Kidney (tissue), 14 donors: Measurements from ENCODE around the gene TMEM184A. TPM values are rescaled to one million over a fixed set of nuclear protein-coding genes. Genes with fewer than 3 reads are reported as not detected.

ENCODE experiments used
- DNase-seq, 5 donors: peaks; one replicate each; pipeline ENCODE4 v3.0.0-alpha.2; 2013 to 2020
- FAIRE-seq: peaks from 2 replicates; lab custom pipeline; 2012; peaks lifted over from hg19 to GRCh38; lab: Jason Lieb, UNC
- H3K27ac ChIP-seq, 2 donors: one replicate each; pipeline ENCODE4 v1.7.0; 2013; ENCODE audit warnings: low read depth in 2 of 2, low read length in 2 of 2, inconsistent platforms in 1 of 2
- H3K27me3 ChIP-seq: one replicate; pipeline ENCODE4 v1.7.1; 2013; ENCODE audit warnings: low read length, inconsistent platforms; ENCODE audit not compliant: control insufficient read depth, insufficient read depth
- H3K36me3 ChIP-seq, 3 donors: one replicate each; pipeline versions ENCODE4 v1.7.0 to v1.7.1; 2013; ENCODE audit warnings: low read length in 3 of 3, control low read depth in 1 of 3, inconsistent platforms in 1 of 3; ENCODE audit not compliant: insufficient read depth in 3 of 3, control insufficient read depth in 2 of 3
- H3K4me1 ChIP-seq, 3 donors: one replicate each; pipeline versions ENCODE4 v1.7.0 to v1.7.1; 2013; ENCODE audit warnings: low read length in 3 of 3, inconsistent platforms in 1 of 3, low read depth in 1 of 3; ENCODE audit not compliant: control insufficient read depth in 2 of 3, insufficient read depth in 2 of 3
- H3K4me3 ChIP-seq, 3 donors: one replicate each; pipeline versions ENCODE4 v1.7.0 to v1.8.1; 2013; ENCODE audit warnings: low read length in 3 of 3, control low read depth in 1 of 3, inconsistent platforms in 1 of 3
- H3K9ac ChIP-seq, 3 donors: one replicate each; pipeline versions ENCODE4 v1.7.0 to v1.7.1; 2013; ENCODE audit warnings: low read length in 3 of 3, control low read depth in 1 of 3, inconsistent platforms in 1 of 3
- H3K9me3 ChIP-seq, 3 donors: one replicate each; pipeline versions ENCODE4 v1.7.0 to v1.7.1; 2013; ENCODE audit warnings: low read length in 3 of 3, control low read depth in 1 of 3, inconsistent platforms in 1 of 3; ENCODE audit not compliant: control insufficient read depth in 2 of 3, insufficient read depth in 1 of 3
- intact Hi-C: fragments of 100-400 bp; cut with DNase I; formaldehyde crosslinking; loops from one replicate; pipeline ENCODE4 v1.11.1; 2022
- polyA plus RNA-seq: library from polyadenylated mRNA; stranded (reverse); fragments of 350-450 nt; fragmentation: Illumina TruSeq; extraction: RNeasy Lipid Tissue Mini Kit (QIAGEN cat#74804); gene quantifications from one replicate; pipeline ENCODE4 v1.2.3, GENCODE V29; 2014; ENCODE audit warnings: low read depth, low replicate concordance; ENCODE audit not compliant: insufficient read depth
- total RNA-seq: library from RNA; stranded (reverse); fragmentation: NEBNext Ultra II Directional; extraction: Animal tissue kit (Norgen Biotek cat#: 25700); gene quantifications from one replicate; pipeline ENCODE4 v1.2.1, GENCODE V29; 2021
- TF ChIP-seq, protein P1 (sequence below): IDR thresholded peaks from 3 replicates; pipeline ENCODE4 v1.5.1; 2012; ENCODE audit warnings: mild to moderate bottlenecking, moderate library complexity, borderline replicate concordance; ENCODE audit not compliant: insufficient read depth; ENCODE audit errors: extremely low read depth
- donor health status: control.
- donor health status: control.
- donor health status: control.
- donor health status: control.
- donor health status: control.
- donor health status: DM: yes; HTN: yes; CAD: no.
- donor health status: Normal renal cell carcinoma (clear cell type).

Gene TMEM184A
- total and polyA plus RNA-seq, 2 donors from 2014 or later, result 6.8 to 11.0 TPM

DNA sequence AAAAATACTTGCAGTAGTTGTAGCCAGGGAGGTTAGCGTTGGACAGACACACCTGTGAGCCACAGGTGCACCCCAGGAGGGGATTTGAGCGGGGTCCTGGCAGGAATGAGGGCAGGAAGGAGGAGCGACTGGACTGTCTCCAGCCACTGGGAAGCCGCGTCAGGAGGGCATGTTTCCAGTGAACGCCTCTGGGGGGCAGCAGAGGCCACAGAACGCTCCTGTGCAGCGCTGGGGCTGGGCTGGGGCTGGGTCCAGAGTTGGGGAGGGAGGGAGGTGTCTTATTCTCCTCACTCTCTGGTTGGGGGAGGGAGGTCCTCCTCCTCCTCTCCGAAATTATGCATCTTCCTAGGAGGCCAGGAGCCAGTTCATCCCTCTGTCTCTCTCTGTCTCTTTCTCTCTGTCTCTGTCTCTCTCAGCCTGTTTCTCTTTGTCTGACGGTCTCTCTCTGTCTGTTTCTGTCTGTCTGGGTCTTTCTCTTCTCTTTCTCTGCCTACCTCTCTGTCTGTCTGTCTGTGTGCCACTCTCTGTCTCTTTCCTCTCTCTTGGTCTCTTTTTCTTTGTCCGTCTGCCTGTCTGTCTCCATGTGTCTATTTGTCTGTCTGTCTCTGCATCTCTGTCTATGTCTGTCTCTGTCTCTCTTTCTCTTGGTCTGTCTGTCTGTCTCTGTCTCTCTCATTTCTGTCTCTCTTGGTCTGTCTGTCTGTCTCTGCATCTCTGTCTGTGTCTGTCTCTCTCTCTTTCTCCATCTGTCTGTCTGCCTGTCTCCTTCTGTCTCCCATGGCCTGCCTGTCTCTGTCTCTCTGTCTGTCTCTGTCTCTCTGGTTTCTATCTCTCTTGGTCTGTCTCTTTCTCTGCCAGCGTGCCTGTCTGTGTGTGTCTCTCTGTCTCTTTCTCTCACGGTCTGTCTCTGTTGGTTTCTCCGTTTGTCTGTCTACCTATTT is 23.7 kb upstream of the TMEM184A start:
- H3K9me3 ChIP-seq, result no peaks in the 10 kb centered on the region
- H3K4me3 ChIP-seq, result no peak overlapping the region
- no peak overlapping the region for H3K9ac ChIP-seq
- intact Hi-C loops, result loop anchor here (10.0 kb wide), 1 partner anchor 625 kb away; no protein-coding TSS in a partner anchor
- H3K4me1 ChIP-seq, result no peaks in the 10 kb centered on the region
- no peak for FAIRE-seq
- no peak overlapping the region for H3K27ac ChIP-seq
- TF ChIP-seq, protein P1, sequence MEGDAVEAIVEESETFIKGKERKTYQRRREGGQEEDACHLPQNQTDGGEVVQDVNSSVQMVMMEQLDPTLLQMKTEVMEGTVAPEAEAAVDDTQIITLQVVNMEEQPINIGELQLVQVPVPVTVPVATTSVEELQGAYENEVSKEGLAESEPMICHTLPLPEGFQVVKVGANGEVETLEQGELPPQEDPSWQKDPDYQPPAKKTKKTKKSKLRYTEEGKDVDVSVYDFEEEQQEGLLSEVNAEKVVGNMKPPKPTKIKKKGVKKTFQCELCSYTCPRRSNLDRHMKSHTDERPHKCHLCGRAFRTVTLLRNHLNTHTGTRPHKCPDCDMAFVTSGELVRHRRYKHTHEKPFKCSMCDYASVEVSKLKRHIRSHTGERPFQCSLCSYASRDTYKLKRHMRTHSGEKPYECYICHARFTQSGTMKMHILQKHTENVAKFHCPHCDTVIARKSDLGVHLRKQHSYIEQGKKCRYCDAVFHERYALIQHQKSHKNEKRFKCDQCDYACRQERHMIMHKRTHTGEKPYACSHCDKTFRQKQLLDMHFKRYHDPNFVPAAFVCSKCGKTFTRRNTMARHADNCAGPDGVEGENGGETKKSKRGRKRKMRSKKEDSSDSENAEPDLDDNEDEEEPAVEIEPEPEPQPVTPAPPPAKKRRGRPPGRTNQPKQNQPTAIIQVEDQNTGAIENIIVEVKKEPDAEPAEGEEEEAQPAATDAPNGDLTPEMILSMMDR, result peak; percentile 87
- H3K27me3 ChIP-seq, result no peaks in the 10 kb centered on the region
- peak; percentile 65 to 86 (median 81) for DNase-seq
- H3K36me3 ChIP-seq, result no peaks in the 10 kb centered on the region

DNA sequence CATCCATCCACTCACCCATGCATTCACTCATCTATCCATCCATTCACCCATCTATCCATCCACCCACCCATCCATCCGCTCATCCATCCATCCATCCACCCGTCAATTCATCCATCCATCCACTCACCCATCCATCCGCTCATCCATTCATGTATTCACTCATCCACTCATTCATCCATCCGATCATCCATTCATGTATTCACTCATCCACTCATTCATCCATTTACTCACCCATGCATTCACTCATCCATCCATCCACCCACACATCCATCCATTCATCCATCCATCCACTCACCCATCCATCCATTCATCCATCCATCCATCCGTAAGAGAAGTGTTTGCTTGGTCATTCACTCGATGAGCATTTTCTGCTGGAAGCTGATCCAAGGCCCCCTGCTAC is 22.5 kb upstream of the TMEM184A start:
- Histone ChIP-seq H3K36me3 (no peaks in the 10 kb centered on the region), H3K27me3 (no peaks in the 10 kb centered on the region), H3K27ac (no peak overlapping the region), H3K4me1 (no peaks in the 10 kb centered on the region), H3K9me3 (no peaks in the 10 kb centered on the region), H3K9ac (no peak overlapping the region), H3K4me3 (no peak overlapping the region)
- DNase-seq (no peak), FAIRE-seq (no peak)
- TF ChIP-seq, protein P1, result no peak
- intact Hi-C loops, result no loop called here

DNA sequence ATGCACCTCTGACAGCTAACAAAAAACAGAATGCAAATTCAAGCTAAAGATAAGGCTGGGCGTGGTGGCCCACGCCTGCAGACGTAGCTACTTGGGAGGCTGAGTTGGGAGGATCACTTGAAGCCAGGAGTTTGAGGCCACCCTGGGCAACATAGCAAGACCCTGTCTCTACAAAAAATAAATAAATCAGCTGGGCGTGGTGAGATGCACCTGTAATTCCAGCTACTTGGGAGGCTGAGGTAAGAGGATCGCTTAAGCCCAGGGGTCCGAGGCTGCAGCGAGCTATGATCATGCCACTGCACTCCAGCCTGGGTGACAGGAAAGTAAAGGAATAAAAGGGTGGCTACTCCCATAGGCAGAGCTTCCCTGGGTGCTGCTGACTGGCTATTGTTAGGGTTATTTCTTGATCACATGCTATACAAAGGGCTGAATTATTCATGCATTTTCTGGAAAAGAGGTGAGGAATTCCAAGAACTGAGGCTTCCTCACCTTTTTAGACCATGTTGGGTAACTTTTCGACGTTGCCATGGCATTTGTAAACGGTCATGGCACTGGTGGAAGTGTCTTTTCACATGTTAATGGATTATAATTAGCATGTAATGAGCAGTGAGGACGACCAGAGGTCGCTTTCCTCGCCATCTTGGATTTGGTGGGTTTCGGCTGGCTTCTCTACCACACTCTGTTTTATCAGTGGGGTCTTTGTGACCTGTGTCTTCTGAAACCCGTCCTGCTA is 20.7 kb upstream of the TMEM184A start:
- H3K4me1 ChIP-seq, result peaks cover 0 to 3% (median 0%) of the 10 kb centered on the region in 3 donors
- intact Hi-C loops, result no loop called here

More for the DNA sequence above, 20.7 kb upstream of the TMEM184A start:
- FAIRE-seq (no peak), DNase-seq (no peak)
- TF ChIP-seq, protein P1, result no peak
- no peaks in the 10 kb centered on the region for H3K36me3 ChIP-seq
- no peak overlapping the region for H3K9ac ChIP-seq
- H3K4me3 ChIP-seq, result no peak overlapping the region
- H3K9me3 ChIP-seq, result no peaks in the 10 kb centered on the region
- H3K27ac ChIP-seq, result no peak overlapping the region
- H3K27me3 ChIP-seq, result no peaks in the 10 kb centered on the region
